HL-60/S4 (cell line): ENCODE measurements around the gene HTR1D.

Source experiments
- in situ Hi-C: fragments of 300-500 bp; cut with MboI; formaldehyde crosslinking; loops from 2 replicates; pipeline ENCODE4 v1.14.3; 2022; ENCODE audit warnings: low sequenced_read_pairs

The HTR1D gene

DNA sequence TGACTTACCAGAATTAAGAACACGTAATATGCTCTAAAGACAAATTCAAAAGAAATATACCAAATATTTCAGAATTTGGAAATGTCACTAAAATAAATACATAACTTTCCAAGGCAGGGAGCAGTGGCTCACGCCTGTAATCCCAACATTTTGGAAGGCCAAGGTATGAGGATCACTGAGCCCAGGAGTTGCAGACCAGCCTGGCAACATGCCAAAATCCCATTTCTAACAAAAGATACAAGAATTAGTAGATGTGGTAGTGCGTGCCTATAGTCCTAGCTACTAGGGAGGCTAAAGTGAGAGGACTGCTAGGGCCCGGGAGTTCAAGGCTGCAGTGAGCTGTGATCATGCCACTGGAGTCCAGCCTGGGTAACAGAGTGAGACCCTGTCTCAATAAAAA, 60.4 kb downstream of the HTR1D start:
- in situ Hi-C loops = no loop called here

DNA sequence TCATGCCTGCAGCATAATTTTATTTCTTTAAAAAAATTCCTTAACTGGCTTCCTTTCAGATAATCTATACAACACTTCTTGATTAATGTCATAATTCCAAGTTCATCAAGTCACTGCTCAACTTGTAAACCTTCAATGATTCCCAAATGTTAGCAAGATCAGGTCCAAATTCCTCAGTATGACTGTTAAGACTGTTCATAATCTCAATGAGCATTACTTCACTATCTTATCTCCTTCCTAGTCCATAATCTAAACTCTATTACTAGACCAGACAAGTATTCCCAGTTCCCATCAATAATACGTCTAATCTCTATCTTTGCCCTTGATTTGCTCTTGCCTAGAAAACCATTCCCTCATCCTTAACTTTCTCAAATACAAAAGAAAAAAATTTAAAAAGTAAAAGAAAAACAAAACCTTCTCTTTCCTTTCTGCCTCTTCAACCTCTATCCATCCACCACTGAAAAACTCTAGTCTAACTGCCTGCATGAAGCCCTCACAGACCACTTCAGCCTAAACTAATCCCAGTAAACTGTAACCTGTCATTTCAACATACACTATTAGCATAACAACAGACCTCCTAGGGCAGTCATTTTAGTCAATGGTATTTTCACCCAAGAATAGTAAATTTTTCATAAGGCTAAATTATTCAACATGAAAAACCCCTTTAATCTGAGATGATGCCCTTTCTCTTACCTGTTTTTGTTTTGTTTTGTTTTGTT, 64.2 kb downstream of the HTR1D start:
- in situ Hi-C loops = no loop called here

DNA sequence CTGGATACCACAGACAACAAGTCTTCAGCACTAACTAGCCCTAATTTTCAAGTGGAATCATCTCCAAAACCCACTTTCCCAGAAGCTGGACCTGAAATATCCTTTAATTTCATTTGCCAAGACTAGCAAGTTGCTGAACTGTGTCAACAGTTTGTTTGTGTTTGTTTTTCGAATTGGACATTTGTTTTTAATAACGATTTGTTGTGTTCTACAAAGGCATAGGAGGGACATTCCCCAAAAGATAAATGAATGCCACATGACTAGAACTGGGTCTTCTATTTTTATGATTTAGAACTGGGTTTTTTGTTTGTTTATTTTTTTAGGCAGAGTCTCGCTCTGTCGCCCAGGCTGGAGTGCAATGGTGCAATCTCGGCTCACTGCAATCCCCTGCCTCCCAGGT, 66.6 kb downstream of the HTR1D start:
- in situ Hi-C loops = no loop called here

DNA sequence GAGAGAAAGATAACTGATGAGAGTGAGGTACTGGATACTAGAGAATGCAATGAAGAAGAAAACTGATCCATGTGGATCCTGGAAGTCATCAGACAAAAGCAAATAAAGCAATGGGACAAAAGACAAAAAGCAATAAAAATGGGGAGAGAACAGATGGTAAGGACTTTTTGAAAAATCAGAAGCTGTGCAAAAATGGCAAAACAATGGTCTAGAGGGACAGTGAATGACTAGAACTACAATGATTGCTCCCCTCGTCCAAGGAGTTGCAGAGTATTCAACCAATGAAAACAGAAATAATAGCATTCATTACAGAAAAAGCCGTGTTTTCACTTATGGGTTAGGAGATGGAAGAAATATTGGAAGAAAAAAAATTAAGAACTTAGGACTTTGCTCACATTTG, 67.2 kb downstream of the HTR1D start:
- in situ Hi-C loops = no loop called here

DNA sequence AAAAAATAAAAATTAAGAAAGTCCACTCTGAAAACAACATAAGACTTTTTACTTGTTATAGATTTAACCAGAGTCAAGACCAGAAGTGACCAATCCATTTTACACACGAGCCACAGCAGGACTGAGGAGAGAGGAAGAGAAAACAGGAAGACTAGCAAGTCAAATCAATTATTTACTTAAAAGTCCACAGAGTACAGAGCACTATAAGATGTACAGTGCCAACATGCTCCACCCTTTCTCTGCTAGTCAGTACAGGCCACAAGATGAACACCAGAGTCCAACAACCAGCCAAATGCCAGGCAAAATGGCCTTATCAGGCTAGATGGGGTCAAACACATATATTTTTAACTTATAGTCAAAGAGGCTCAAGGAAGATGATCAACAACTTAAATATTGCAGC, 68.2 kb downstream of the HTR1D start:
- in situ Hi-C loops = no loop called here

DNA sequence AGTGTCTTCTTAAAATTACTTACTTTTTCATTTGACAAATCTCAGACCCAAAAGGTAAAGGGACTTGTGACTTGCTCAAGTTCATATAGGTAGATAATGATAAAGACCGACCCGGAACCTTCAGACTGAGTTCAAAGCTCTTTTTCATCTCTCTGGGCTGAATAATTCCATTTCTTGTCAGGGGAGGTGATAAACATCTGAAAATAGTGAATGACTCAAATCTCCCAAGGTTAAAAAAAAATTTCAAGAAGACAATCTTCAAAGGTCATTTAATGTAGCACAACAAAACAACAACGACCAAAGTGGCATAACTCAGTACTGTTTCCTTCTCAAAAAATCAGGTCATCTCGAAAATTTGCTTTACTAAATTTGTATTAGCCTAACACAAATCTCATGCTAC, 69.2 kb downstream of the HTR1D start:
- in situ Hi-C loops = no loop called here
